HG03280 (cell line): Measurements from ENCODE around the gene NLGN4X.
"Not testable (repeated sequence)": the region's sequence is repeated elsewhere in the genome, so short reads cannot be mapped to it uniquely, and the experiment has no call there.

Experiments used
- ATAC-seq: cut with Tn5 transposase; IDR thresholded peaks from one replicate; pipeline ENCODE4 v1.9.1; 2021; ENCODE audit warnings: mild to moderate bottlenecking, moderate library complexity; ENCODE audit not compliant: unreplicated experiment

NLGN4X gene

DNA sequence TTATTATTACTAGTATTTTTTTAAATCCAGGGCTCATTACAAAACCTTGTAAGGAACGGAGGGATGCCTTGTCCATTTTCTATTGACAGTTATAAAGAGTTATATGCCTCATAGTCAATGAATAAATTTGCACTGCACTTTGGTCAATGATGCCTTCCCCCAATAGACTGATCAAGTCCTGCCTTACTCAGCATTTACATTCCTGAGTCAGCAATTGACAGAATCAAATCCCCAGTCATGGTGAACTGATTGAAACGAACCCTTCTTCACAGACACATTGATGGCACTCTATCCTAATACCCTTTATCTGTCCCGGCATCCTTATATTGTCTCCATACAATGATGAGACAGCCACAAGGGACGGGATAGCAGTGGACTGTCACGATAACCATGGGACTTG is 213.2 kb downstream of the NLGN4X start:
- no peak for ATAC-seq

GRCh38 chrX:6012357-6012756 is 216.3 kb downstream of the NLGN4X start:
- ATAC-seq = no peak

DNA sequence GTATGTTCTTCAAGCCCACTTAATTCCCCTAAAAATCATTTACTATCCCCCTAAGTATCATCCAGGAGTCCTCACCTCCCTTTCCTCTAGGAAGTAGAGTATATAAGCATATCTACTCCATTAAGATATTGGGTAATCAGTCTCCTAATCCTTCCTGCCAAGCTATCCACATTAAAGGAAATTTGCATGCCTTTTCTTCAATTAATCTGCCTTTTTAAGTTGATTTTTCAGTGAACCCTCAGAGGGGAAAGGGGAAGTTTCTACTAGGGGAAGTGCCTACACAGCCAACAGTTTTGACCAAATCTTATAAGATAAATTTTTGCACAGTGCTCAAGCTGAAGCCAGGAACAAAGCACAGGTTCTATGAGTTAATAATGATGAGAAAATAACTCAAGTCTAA is 222.8 kb downstream of the NLGN4X start:
- no peak for ATAC-seq

GRCh38 chrX:6004529-6004928 is 224.1 kb downstream of the NLGN4X start:
- ATAC-seq = no peak

- ATAC-seq = no peak
Observed at GRCh38 chrX:6002056-6002455, 226.6 kb downstream of the NLGN4X start.

GRCh38 chrX:5998901-5999300 is 229.8 kb downstream of the NLGN4X start:
- no peak for ATAC-seq

- ATAC-seq = no peak
Observed at GRCh38 chrX:5998456-5998855, 230.2 kb downstream of the NLGN4X start.

GRCh38 chrX:5991393-5991792 is 237.3 kb downstream of the NLGN4X start:
- no peak for ATAC-seq

DNA sequence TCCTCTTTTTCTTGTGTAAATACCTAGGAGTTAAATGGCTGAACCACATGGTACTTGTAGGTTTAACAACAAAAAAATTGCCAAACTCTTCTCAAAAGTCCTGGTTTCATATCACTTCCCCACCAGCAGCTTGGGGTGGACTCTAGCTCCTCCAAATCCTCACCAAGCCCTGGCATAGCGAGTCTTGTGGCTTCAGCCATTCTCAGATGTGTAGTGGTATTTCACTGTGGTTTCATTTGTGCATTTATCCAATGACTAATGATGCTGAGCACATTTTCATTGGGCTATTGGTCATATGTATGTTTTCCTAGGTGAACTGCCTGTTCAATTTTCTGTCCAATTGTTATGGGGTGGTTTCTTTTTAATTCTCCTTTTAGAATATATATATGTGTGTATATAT is 249.3 kb downstream of the NLGN4X start:
- no peak for ATAC-seq

- ATAC-seq = no peak
Observed at GRCh38 chrX:5976332-5976731, 252.3 kb downstream of the NLGN4X start.

GRCh38 chrX:5971300-5971699 is 257.4 kb downstream of the NLGN4X start:
- ATAC-seq = no peak

DNA sequence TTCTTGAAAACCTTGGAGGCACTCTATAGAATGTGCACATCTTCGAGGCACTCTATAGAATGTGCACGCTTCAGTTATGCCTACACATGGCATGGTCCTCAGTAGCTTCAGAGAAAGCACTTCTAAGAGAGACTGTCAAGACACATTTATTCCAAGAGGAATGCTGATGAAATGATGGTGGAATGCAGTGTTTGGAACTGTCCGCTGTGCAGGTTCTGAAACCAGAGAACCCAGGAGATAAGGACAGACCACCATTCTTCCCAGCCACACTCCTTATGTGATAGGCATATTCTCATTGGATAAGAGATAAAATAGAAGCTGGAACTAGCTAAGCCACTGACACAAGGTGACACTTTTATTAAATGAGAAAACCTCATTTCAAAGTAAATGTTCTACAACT is 263.3 kb downstream of the NLGN4X start:
- ATAC-seq = no peak

DNA sequence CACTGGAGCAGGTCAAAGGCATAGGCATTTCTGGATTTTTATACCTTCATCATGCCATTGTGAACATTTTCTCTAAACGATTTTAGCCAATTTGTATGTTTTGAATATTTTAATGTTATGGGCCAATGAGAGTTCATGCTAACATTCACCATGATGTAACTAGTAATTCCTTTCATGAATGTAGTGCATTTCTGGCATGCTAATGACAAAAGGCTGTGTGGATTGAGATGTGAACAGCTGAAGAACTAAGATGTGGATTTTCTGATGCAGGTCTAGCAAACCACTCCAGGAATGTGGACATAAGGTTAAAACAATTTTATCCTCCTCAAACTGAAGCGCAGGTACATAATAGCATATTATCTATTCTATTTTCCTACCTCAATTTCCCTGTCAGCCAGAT is 269.4 kb downstream of the NLGN4X start:
- no peak for ATAC-seq

DNA sequence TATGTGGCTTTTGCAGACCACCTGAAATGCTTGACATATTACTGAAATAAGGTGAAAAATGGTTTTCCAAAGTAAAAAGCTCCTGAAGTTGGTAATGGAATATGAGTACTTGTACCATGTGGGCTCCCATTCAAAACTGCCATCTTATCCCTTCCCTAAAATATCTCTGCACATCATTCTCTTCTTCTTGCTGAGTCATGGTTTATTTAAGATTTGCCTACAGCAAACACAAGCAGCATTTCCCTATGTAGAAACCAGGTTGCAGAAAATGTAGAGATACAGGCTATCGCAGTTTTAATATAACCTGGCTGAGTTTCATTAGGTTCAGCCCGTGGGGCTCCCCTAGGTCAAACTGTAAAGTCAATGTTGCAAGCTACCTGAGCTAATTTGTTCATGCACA is 270.1 kb downstream of the NLGN4X start:
- ATAC-seq = no peak

DNA sequence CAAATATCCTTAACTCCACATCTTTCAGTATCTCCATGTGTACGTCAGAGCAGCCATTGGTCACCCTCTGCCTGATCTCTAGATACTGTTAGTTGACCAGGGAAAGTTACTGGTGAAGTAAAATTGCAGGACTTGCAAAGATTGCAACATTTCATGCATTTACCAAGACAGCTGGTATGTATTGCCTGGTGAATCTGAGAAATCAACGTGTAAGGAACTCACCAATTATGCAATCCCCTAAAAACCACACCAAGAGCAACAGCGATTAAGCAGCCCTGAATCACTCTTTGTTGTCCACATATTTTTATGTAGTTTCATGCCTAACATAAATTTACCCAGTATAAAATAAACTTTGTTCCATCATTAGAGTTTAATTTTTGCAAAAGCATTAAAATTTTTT is 271.2 kb downstream of the NLGN4X start:
- no peak for ATAC-seq

GRCh38 chrX:5936438-5936837 is 292.2 kb downstream of the NLGN4X start:
- no peak for ATAC-seq

DNA sequence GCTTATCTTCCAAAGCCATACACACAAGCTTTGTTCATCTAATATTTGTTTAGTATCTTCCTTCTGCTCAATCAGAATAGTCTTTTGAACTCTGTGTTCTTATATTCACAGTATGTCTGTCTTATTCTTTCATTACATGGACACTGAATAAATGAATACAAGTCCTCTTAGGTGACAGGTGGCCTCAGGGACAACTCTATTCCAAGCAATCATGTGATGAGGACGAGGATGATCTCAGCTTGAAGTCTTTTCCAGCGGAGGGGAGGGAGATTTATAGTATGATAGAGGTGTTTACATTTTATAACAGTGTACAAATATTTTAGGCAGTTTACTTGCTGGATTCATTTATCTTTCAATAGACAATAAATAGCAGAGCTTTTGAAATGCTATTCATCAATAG is 300.4 kb downstream of the NLGN4X start:
- ATAC-seq = no peak

DNA sequence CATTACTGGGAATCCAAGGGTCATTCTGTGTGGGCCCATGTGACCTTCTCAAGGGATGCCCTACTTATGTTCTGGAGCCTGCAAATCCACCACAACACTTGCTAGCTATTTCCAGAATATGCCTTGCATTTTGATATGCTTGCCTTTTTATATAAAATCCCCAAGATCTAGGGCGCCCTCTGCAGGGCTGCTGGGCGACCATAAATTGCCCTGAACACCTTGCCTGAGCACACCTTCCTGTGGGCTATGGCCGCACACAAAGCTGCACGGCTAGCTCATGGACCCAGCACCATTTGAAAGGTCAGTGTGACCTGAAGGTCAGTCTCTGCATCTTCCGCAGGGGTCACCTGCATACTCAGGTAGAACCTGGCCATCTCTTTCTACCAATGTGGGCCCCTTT is 311.7 kb downstream of the NLGN4X start:
- ATAC-seq = no peak

DNA sequence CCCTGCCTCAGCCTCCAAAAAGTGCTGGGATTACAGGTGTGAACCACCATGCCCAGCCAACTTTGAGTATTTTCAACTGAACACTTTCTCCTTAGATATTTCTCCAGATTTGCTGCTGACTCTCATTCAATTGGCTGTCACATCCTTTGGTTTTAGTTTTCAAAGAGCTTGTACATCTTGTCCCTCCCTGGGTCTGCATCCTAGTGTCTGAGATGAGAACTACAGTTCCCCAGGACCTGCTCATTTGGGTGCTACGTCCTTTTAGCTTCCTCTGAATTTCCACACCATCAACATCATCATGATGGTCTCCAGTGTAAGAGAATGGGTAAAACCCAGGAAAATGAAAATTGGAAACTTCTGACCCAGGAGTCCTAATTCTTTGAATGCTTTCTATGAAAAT is 312.9 kb downstream of the NLGN4X start:
- ATAC-seq = no peak

DNA sequence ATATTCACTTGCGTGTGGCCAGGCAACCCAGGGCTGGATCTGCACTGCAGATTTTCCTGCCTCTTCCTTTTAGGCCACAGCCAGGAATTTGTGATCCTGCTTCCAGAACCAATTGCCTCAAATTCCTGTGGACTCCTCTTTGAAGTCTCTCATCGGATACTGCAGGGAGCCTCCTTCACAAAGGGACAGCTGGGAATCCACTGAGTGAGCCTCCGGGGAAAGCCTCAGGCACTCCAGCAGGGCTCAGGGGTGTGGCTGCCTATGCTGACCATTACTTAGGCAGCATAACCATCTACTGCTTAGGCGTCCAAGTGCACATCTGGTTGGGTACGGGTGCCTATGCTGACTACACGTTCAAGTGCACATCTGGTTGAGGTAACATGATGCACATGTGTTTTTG is 321.5 kb downstream of the NLGN4X start:
- ATAC-seq = no peak

DNA sequence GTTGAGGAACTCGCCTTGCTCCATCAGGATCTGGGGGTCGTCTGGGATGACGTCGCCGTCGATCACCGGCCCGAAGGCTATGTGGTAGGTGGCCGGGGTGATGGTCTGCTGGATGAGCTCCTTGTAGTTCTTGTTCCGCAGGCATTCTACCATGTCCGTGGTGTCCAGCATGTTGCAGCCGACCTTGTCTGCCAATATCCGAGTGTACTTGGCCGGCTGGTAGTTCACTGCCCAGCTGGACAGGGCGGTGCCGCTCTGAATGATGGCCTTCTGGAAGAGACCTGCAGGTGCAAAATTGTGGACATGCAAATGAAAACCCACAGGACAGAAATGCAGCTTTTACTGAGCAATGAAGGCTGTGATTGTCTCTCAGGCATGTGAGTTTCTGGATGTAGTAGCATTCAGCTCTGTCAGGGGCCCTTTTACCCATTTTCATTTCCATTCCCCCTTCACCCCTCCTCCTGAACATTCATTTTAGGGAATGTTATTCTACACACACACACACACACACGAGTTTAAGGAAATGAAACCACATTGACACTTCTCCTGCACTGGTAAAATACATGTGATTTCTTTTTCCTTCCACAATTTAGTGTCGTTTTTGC is 325.0 kb downstream of the NLGN4X start:
- ATAC-seq = not testable (repeated sequence)

- no peak for ATAC-seq
Observed at GRCh38 chrX:5898463-5898862, 330.2 kb downstream of the NLGN4X start.

DNA sequence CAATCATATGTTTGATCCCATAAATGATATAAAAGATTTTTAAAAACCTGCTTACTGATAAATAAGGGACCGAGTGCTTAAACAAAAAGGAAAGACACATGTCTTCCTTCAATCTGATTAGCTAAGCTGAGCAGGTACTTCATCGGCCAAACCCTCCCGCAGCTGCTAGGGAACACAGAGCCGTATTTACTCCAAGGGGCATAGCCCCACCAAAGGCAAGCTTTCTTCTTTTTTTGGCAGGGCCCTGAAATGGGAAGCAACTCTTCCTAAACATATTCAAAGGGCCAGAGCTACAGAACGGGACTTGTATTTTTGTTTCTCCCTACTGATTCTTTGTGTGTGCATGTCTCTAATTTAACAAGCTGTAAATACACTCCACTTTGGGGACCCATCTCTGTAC is 337.3 kb downstream of the NLGN4X start:
- no peak for ATAC-seq
